Measurements from ENCODE around the gene NRG2.

NRG2 gene

GRCh38 chr5:139854953-139855352 is 188.1 kb downstream of the NRG2 start:
- in situ Hi-C loops (cut with MboI; ENCODE audit: low sequenced_read_pairs, unreplicated experiment), result loop anchor here (10.0 kb wide), 1 partner anchor 70 kb away; no protein-coding TSS in a partner anchor
- TF ChIP-seq CTCF (IDR thresholded peaks at IDR 0.05; ENCODE audit: borderline replicate concordance, control extremely low read depth, extremely low read depth, insufficient read depth, missing control alignments), result no peak
- DNase-seq (ENCODE audit: low spot score), result no peak

GRCh38 chr5:139854029-139854605 is 189.0 kb downstream of the NRG2 start:
- no peak for DNase-seq (ENCODE audit: low spot score)
- in situ Hi-C loops (cut with MboI; ENCODE audit: low sequenced_read_pairs, unreplicated experiment), result loop anchor here (10.0 kb wide), 1 partner anchor 69 kb away; no protein-coding TSS in a partner anchor
- no peak for TF ChIP-seq CTCF (IDR thresholded peaks at IDR 0.05; ENCODE audit: borderline replicate concordance, control extremely low read depth, extremely low read depth, insufficient read depth, missing control alignments)

- in situ Hi-C loops (cut with MboI; ENCODE audit: low sequenced_read_pairs, unreplicated experiment), result loop anchor here (10.0 kb wide), 1 partner anchor 68 kb away; no protein-coding TSS in a partner anchor
- DNase-seq (ENCODE audit: low spot score), result no peak
- no peak for TF ChIP-seq CTCF (IDR thresholded peaks at IDR 0.05; ENCODE audit: borderline replicate concordance, control extremely low read depth, extremely low read depth, insufficient read depth, missing control alignments)
Observed at GRCh38 chr5:139852696-139853095, 190.4 kb downstream of the NRG2 start.

GRCh38 chr5:139851558-139851957 is 191.5 kb downstream of the NRG2 start:
- no peak for TF ChIP-seq CTCF (IDR thresholded peaks at IDR 0.05; ENCODE audit: borderline replicate concordance, control extremely low read depth, extremely low read depth, insufficient read depth, missing control alignments)
- in situ Hi-C loops (cut with MboI; ENCODE audit: low sequenced_read_pairs, unreplicated experiment), result loop anchor here (10.0 kb wide), 1 partner anchor 67 kb away; no protein-coding TSS in a partner anchor
- DNase-seq (ENCODE audit: low spot score), result no peak

GRCh38 chr5:139850423-139851016 is 192.6 kb downstream of the NRG2 start:
- no peak for TF ChIP-seq CTCF (IDR thresholded peaks at IDR 0.05; ENCODE audit: borderline replicate concordance, control extremely low read depth, extremely low read depth, insufficient read depth, missing control alignments)
- in situ Hi-C loops (cut with MboI; ENCODE audit: low sequenced_read_pairs, unreplicated experiment), result loop anchor here (10.0 kb wide), 1 partner anchor 66 kb away; no protein-coding TSS in a partner anchor
- no peak for DNase-seq (ENCODE audit: low spot score)

GRCh38 chr5:139849942-139850341 is 193.2 kb downstream of the NRG2 start:
- in situ Hi-C loops (cut with MboI; ENCODE audit: low sequenced_read_pairs, unreplicated experiment), result loop anchor here (10.0 kb wide), 1 partner anchor 65 kb away; no protein-coding TSS in a partner anchor
- no peak for TF ChIP-seq CTCF (IDR thresholded peaks at IDR 0.05; ENCODE audit: borderline replicate concordance, control extremely low read depth, extremely low read depth, insufficient read depth, missing control alignments)
- no peak for DNase-seq (ENCODE audit: low spot score)

Data from GM13976 (cell line).